GM23338 (cell line): ENCODE data around the gene DUSP1. TPM values are rescaled to one million over a fixed set of nuclear protein-coding genes. Genes with fewer than 3 reads are reported as not detected.
A peak's percentile ranks its signal among the peaks of the same experiment; 100 is the strongest.

ENCODE experiments used
- ATAC-seq: fragments of 200-7000 bp; cut with Tn5 transposase; 3 replicates; pipeline ENCODE4 v1.9.1; 2020
- DNase-seq: peaks from one replicate; pipeline ENCODE4 v3.0.0-alpha.2; 2015; ENCODE audit warnings: low spot score
- H2AFZ ChIP-seq: fragments of 200-600 bp; sonication (generic); 2 replicates; pipeline ENCODE4 v1.8.0; 2016; ENCODE audit warnings: antibody characterized with exemption, mild to moderate bottlenecking, moderate library complexity
- H3F3A ChIP-seq: fragments of 200-600 bp; sonication (generic); replicated peaks from 2 replicates; pipeline ENCODE4 v1.8.0; 2017; ENCODE audit warnings: antibody characterized with exemption, mixed run types, low read depth
- H3K27ac ChIP-seq: fragments of 200-600 bp; sonication (generic); 2 replicates; pipeline ENCODE4 v1.6.1; 2016; ENCODE audit warnings: low read depth
- H3K27me3 ChIP-seq: fragments of 200-600 bp; sonication (generic); 2 replicates; pipeline ENCODE4 v1.8.0; 2016; ENCODE audit warnings: mild to moderate bottlenecking, mixed run types, moderate library complexity; ENCODE audit not compliant: insufficient read depth
- H3K36me3 ChIP-seq: fragments of 200-600 bp; sonication (generic); 2 replicates; pipeline ENCODE4 v1.8.0; 2016; ENCODE audit warnings: mild to moderate bottlenecking; ENCODE audit not compliant: insufficient read depth
- H3K4me1 ChIP-seq: fragments of 200-600 bp; sonication (generic); 2 replicates; pipeline ENCODE4 v1.8.0; 2016; ENCODE audit warnings: mild to moderate bottlenecking, moderate library complexity; ENCODE audit not compliant: insufficient read depth
- H3K4me2 ChIP-seq: fragments of 200-600 bp; sonication (generic); 2 replicates; pipeline ENCODE4 v1.7.1; 2017; ENCODE audit warnings: mixed run types
- H3K4me3 ChIP-seq: fragments of 200-600 bp; sonication (generic); 2 replicates; pipeline ENCODE4 v1.6.1; 2016; ENCODE audit warnings: mixed run types
- H3K79me2 ChIP-seq: fragments of 200-600 bp; sonication (generic); replicated peaks from 2 replicates; pipeline ENCODE4 v1.8.0; 2017; ENCODE audit warnings: mild to moderate bottlenecking; ENCODE audit not compliant: insufficient read depth
- H3K9me2 ChIP-seq: fragments of 200-600 bp; sonication (generic); 2 replicates; pipeline ENCODE4 v1.8.0; 2017; ENCODE audit not compliant: insufficient read depth
- H4K20me1 ChIP-seq: fragments of 200-600 bp; sonication (generic); replicated peaks from 2 replicates; pipeline ENCODE4 v1.8.0; 2017; ENCODE audit warnings: mild to moderate bottlenecking; ENCODE audit not compliant: insufficient read depth
- H3K27ac Mint-ChIP-seq: 2 replicates; pipeline ENCODE4 v1.8.0; 2020; ENCODE audit warnings: inconsistent platforms, mild to moderate bottlenecking, moderate library complexity, mixed read lengths
- H3K27me3 Mint-ChIP-seq: 3 replicates; pipeline ENCODE4 v1.8.0; 2022; ENCODE audit warnings: low read depth, mild to moderate bottlenecking, moderate library complexity, mixed read lengths, inconsistent platforms; ENCODE audit not compliant: insufficient read depth, poor library complexity
- H3K36me3 Mint-ChIP-seq: 3 replicates; pipeline ENCODE4 v1.8.0; 2021; ENCODE audit warnings: low read depth, mild to moderate bottlenecking, inconsistent platforms, moderate library complexity, mixed read lengths
- H3K4me1 Mint-ChIP-seq: 3 replicates; pipeline ENCODE4 v1.8.0; 2020; ENCODE audit warnings: mild to moderate bottlenecking, inconsistent platforms, mixed read lengths
- H3K4me3 Mint-ChIP-seq: 3 replicates; pipeline ENCODE4 v1.8.0; 2021; ENCODE audit warnings: moderate library complexity, mild to moderate bottlenecking, inconsistent platforms, mixed read lengths
- H3K9me3 Mint-ChIP-seq: 3 replicates; pipeline ENCODE4 v1.8.0; 2020; ENCODE audit warnings: moderate library complexity, mild to moderate bottlenecking, inconsistent platforms, mixed read lengths
- ETS1 ChIP-seq: IDR thresholded peaks from 2 replicates; pipeline ENCODE4 v1.6.1; 2016; ENCODE audit warnings: antibody characterized with exemption
- EZH2 ChIP-seq: fragments of 200-600 bp; sonication (generic); IDR thresholded peaks from one replicate; pipeline ENCODE4 v1.8.0; 2017; ENCODE audit warnings: antibody characterized with exemption, mild to moderate bottlenecking, low read depth; ENCODE audit not compliant: unreplicated experiment
- EZH2phosphoT487 ChIP-seq: fragments of 200-600 bp; sonication (generic); IDR thresholded peaks from one replicate; pipeline ENCODE4 v1.8.1; 2018; ENCODE audit warnings: antibody characterized with exemption; ENCODE audit not compliant: unreplicated experiment
- JUNB ChIP-seq: IDR thresholded peaks from one replicate; pipeline ENCODE4 v1.6.1; 2016; ENCODE audit warnings: antibody characterized with exemption; ENCODE audit not compliant: unreplicated experiment
- ZNF331 ChIP-seq: fragments of 250-450 bp; sonication (Bioruptor Pico); IDR thresholded peaks from 2 replicates; pipeline ENCODE4 v1.5.0; 2020; ENCODE audit warnings: low read depth, mild to moderate bottlenecking, moderate library complexity
- polyA plus RNA-seq: library from polyadenylated mRNA; unstranded; fragments of >200 nt; fragmentation: Nextera tagmentation; extraction: Ambion mirVana; gene quantifications from 2 replicates; pipeline ENCODE4 v1.2.1, GENCODE V29; 2016
- total RNA-seq: library from RNA; depleted of rRNA; stranded (reverse); fragments of >200 nt; shearing (Covaris generic); gene quantifications from 2 replicates; pipeline ENCODE4 v1.2.3, GENCODE V29; 2014
- TF ChIP-seq, protein P1 (sequence below): IDR thresholded peaks from one replicate; pipeline ENCODE4 v1.6.1; 2018; ENCODE audit warnings: antibody characterized with exemption; ENCODE audit not compliant: unreplicated experiment
- TF ChIP-seq, protein P2 (sequence below), 2 experiments: fragments of 200-600 bp in 1 of 2; sonication (generic) in 1 of 2; conservative IDR thresholded peaks; 2 replicates each; pipeline versions ENCODE4 v1.5.1 to v1.6.1; 2016 to 2017; ENCODE audit warnings: antibody characterized with exemption in 2 of 2, low read depth in 2 of 2, mild to moderate bottlenecking in 2 of 2, moderate library complexity in 1 of 2
- TF ChIP-seq, protein P3 (sequence below): fragments of 250-450 bp; sonication (Bioruptor Pico); IDR thresholded peaks from 2 replicates; pipeline ENCODE4 v1.5.0; 2020; ENCODE audit warnings: mild to moderate bottlenecking, moderate library complexity

The DUSP1 gene
- total and polyA plus RNA-seq, 2 experiments from 2014 or later: 9.7 to 17.2 TPM

GRCh38 chr5:172774561-172775315 is 3.7 kb upstream of the DUSP1 start (continued):
- TF ChIP-seq ETS1 (no peak), JUNB (no peak)
- TF ChIP-seq, protein P1, sequence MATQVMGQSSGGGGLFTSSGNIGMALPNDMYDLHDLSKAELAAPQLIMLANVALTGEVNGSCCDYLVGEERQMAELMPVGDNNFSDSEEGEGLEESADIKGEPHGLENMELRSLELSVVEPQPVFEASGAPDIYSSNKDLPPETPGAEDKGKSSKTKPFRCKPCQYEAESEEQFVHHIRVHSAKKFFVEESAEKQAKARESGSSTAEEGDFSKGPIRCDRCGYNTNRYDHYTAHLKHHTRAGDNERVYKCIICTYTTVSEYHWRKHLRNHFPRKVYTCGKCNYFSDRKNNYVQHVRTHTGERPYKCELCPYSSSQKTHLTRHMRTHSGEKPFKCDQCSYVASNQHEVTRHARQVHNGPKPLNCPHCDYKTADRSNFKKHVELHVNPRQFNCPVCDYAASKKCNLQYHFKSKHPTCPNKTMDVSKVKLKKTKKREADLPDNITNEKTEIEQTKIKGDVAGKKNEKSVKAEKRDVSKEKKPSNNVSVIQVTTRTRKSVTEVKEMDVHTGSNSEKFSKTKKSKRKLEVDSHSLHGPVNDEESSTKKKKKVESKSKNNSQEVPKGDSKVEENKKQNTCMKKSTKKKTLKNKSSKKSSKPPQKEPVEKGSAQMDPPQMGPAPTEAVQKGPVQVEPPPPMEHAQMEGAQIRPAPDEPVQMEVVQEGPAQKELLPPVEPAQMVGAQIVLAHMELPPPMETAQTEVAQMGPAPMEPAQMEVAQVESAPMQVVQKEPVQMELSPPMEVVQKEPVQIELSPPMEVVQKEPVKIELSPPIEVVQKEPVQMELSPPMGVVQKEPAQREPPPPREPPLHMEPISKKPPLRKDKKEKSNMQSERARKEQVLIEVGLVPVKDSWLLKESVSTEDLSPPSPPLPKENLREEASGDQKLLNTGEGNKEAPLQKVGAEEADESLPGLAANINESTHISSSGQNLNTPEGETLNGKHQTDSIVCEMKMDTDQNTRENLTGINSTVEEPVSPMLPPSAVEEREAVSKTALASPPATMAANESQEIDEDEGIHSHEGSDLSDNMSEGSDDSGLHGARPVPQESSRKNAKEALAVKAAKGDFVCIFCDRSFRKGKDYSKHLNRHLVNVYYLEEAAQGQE: no peak

DNA sequence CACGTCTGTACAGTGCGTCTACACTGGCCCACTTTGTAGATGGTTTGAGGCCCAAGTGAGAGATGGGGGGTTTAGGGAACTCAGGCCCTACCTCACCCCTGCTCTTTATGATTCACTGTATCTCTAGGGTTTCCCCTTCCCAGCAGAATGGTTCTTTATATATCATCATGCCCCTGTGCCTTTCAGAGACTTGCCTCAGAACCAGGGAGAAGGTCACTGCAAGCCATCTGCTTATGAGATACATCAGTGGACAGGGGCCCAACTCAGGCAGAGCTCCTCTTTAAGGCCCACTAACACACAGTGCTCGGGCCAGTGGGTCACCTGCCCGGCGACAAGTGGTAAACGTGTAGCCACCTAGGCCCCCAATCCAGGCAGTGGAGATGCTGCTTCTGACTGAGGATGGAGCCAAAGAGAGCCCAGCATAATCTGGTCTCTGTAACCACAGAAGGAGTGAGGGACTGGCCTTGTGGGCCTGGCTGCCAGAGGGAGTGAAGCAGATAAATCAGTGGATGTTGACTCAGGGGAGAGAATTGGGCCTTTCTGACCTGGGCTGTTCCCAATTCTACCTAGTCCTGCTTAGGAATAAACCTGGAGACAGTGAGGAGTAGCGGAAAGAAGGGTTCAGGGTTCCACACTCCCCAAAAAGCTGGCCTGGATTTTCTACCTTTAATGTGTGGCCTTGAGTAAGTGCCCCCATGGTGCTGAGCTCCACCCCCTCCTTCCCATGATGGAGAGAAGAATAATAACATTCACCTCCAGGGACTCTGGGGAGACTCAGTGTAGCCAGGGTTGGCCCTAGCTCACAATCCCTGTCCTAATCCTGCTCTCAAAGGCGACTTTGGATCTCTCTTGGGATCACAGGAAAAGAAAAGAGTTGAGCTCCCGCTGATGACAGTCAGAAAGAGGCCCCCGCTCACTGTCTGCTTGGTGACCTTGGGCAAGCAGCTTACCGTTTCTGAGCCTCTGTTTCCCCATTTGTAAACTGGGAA is 2.8 kb upstream of the DUSP1 start:
- DNase-seq (no peak), ATAC-seq (no peak)
- Histone ChIP-seq H3K27ac (no peak overlapping the region), H3K4me2 (no peak overlapping the region), H4K20me1 (peaks cover 12% of the 10 kb centered on the region; the same call in 1 of the 2 replicates), H3K36me3 (no peaks in the 10 kb centered on the region), H3K79me2 (peaks cover 9% of the 10 kb centered on the region; the same call in 1 of the 2 replicates), H3K27me3 (peaks cover 41% of the 10 kb centered on the region), H3K9me2 (no peaks in the 10 kb centered on the region), H3K4me3 (no peak overlapping the region), H3K4me1 (peaks cover 15% of the 10 kb centered on the region), H2AFZ (no peak overlapping the region), H3F3A (peaks cover 3% of the 10 kb centered on the region; the same call in 1 of the 2 replicates)
- Mint-ChIP-seq H3K4me3 (peak overlapping the region; percentile 23; the same call in 1 of the 3 replicates), H3K4me1 (peaks cover 14% of the 10 kb centered on the region; the same call in 2 of the 3 replicates), H3K9me3 (peaks cover 2% of the 10 kb centered on the region; the same call in 1 of the 3 replicates), H3K27ac (no peak overlapping the region), H3K27me3 (peaks cover 39% of the 10 kb centered on the region), H3K36me3 (peaks cover 14% of the 10 kb centered on the region)
- TF ChIP-seq, protein P2, sequence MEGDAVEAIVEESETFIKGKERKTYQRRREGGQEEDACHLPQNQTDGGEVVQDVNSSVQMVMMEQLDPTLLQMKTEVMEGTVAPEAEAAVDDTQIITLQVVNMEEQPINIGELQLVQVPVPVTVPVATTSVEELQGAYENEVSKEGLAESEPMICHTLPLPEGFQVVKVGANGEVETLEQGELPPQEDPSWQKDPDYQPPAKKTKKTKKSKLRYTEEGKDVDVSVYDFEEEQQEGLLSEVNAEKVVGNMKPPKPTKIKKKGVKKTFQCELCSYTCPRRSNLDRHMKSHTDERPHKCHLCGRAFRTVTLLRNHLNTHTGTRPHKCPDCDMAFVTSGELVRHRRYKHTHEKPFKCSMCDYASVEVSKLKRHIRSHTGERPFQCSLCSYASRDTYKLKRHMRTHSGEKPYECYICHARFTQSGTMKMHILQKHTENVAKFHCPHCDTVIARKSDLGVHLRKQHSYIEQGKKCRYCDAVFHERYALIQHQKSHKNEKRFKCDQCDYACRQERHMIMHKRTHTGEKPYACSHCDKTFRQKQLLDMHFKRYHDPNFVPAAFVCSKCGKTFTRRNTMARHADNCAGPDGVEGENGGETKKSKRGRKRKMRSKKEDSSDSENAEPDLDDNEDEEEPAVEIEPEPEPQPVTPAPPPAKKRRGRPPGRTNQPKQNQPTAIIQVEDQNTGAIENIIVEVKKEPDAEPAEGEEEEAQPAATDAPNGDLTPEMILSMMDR (conservative IDR thresholded peaks at IDR 0.05; ENCODE audit: low read depth in 2 of 2): no peak
- TF ChIP-seq, protein P3, sequence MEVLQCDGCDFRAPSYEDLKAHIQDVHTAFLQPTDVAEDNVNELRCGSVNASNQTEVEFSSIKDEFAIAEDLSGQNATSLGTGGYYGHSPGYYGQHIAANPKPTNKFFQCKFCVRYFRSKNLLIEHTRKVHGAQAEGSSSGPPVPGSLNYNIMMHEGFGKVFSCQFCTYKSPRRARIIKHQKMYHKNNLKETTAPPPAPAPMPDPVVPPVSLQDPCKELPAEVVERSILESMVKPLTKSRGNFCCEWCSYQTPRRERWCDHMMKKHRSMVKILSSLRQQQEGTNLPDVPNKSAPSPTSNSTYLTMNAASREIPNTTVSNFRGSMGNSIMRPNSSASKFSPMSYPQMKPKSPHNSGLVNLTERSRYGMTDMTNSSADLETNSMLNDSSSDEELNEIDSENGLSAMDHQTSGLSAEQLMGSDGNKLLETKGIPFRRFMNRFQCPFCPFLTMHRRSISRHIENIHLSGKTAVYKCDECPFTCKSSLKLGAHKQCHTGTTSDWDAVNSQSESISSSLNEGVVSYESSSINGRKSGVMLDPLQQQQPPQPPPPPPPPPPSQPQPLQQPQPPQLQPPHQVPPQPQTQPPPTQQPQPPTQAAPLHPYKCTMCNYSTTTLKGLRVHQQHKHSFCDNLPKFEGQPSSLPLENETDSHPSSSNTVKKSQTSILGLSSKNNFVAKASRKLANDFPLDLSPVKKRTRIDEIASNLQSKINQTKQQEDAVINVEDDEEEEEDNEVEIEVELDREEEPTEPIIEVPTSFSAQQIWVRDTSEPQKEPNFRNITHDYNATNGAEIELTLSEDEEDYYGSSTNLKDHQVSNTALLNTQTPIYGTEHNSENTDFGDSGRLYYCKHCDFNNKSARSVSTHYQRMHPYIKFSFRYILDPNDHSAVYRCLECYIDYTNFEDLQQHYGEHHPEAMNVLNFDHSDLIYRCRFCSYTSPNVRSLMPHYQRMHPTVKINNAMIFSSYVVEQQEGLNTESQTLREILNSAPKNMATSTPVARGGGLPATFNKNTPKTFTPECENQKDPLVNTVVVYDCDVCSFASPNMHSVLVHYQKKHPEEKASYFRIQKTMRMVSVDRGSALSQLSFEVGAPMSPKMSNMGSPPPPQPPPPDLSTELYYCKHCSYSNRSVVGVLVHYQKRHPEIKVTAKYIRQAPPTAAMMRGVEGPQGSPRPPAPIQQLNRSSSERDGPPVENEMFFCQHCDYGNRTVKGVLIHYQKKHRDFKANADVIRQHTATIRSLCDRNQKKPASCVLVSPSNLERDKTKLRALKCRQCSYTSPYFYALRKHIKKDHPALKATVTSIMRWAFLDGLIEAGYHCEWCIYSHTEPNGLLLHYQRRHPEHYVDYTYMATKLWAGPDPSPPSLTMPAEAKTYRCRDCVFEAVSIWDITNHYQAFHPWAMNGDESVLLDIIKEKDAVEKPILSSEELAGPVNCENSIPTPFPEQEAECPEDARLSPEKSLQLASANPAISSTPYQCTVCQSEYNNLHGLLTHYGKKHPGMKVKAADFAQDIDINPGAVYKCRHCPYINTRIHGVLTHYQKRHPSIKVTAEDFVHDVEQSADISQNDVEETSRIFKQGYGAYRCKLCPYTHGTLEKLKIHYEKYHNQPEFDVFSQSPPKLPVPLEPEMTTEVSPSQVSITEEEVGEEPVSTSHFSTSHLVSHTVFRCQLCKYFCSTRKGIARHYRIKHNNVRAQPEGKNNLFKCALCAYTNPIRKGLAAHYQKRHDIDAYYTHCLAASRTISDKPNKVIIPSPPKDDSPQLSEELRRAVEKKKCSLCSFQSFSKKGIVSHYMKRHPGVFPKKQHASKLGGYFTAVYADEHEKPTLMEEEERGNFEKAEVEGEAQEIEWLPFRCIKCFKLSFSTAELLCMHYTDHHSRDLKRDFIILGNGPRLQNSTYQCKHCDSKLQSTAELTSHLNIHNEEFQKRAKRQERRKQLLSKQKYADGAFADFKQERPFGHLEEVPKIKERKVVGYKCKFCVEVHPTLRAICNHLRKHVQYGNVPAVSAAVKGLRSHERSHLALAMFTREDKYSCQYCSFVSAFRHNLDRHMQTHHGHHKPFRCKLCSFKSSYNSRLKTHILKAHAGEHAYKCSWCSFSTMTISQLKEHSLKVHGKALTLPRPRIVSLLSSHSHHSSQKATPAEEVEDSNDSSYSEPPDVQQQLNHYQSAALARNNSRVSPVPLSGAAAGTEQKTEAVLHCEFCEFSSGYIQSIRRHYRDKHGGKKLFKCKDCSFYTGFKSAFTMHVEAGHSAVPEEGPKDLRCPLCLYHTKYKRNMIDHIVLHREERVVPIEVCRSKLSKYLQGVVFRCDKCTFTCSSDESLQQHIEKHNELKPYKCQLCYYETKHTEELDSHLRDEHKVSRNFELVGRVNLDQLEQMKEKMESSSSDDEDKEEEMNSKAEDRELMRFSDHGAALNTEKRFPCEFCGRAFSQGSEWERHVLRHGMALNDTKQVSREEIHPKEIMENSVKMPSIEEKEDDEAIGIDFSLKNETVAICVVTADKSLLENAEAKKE: no peak
- TF ChIP-seq EZH2 (no peak), JUNB (no peak), EZH2phosphoT487 (no peak), ZNF331 (CRISPR knock-in tag) (no peak)
